Measurements from ENCODE around the gene NOD2. TPM values are rescaled to one million over a fixed set of nuclear protein-coding genes. Genes with fewer than 3 reads are reported as not detected.

The NOD2 gene
- polyA plus RNA-seq, 2 donors = 6.2 to 11.0 TPM

DNA sequence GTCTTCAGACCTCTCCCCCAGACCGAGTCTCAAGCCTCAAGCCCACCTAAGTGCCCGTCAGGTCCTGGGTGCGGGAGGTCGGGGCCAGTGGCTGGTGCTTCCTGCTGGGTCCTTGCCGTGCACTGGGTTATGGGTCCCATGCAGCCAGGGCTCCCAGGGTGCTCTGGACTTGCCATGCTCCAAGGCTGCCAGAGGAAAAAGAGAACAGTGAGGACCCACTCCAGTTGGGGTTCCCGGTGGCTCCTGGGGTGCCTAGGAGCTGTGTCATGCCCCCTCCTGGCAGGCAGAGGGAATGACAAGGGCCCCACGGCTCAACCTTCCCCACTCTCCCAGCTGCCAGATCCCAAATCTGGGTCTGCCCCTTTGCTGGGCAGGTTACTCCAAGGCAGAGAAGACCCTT, 16.1 kb upstream of the NOD2 start:
- H3K4me3 ChIP-seq (ENCODE audit: low read depth in 1 of 2, low read length in 2 of 2) = no peak overlapping the region
- H3K27ac ChIP-seq (ENCODE audit: low read depth in 2 of 2, low read length in 1 of 2) = no peak overlapping the region
- 78 to 80% methylated on average over 7 of the region's 7 CpGs for WGBS, 2 donors
- H3K9me3 ChIP-seq (ENCODE audit: control insufficient read depth in 2 of 2, insufficient read depth in 1 of 2, low read depth in 1 of 2, low read length in 1 of 2) = peaks cover 3 to 10% of the 10 kb centered on the region in 2 donors
- H3K36me3 ChIP-seq (ENCODE audit: control insufficient read depth in 2 of 2, insufficient read depth in 2 of 2, low read length in 1 of 2) = peaks cover 0 to 6% of the 10 kb centered on the region in 2 donors
- H3K4me1 ChIP-seq (ENCODE audit: control insufficient read depth in 2 of 2, insufficient read depth in 2 of 2, low read length in 1 of 2) = peaks cover 0 to 6% of the 10 kb centered on the region in 2 donors
- H3K27me3 ChIP-seq (ENCODE audit: control insufficient read depth in 1 of 2, insufficient read depth in 2 of 2, low read length in 2 of 2) = no peaks in the 10 kb centered on the region

GRCh38 chr16:50678531-50678930, 14.9 kb upstream of the NOD2 start:
- Histone ChIP-seq H3K27ac (ENCODE audit: low read depth in 2 of 2, low read length in 1 of 2) (no peak overlapping the region), H3K4me1 (ENCODE audit: control insufficient read depth in 2 of 2, insufficient read depth in 2 of 2, low read length in 1 of 2) (peaks cover 0 to 6% of the 10 kb centered on the region in 2 donors), H3K36me3 (ENCODE audit: control insufficient read depth in 2 of 2, insufficient read depth in 2 of 2, low read length in 1 of 2) (peaks cover 0 to 4% of the 10 kb centered on the region in 2 donors), H3K9me3 (ENCODE audit: control insufficient read depth in 2 of 2, insufficient read depth in 1 of 2, low read depth in 1 of 2, low read length in 1 of 2) (peaks cover 0 to 4% of the 10 kb centered on the region in 2 donors), H3K4me3 (ENCODE audit: low read depth in 1 of 2, low read length in 2 of 2) (no peak overlapping the region), H3K27me3 (ENCODE audit: control insufficient read depth in 1 of 2, insufficient read depth in 2 of 2, low read length in 2 of 2) (no peaks in the 10 kb centered on the region)
- 60 to 74% methylated on average over 3 of the region's 3 CpGs for WGBS, 2 donors

DNA sequence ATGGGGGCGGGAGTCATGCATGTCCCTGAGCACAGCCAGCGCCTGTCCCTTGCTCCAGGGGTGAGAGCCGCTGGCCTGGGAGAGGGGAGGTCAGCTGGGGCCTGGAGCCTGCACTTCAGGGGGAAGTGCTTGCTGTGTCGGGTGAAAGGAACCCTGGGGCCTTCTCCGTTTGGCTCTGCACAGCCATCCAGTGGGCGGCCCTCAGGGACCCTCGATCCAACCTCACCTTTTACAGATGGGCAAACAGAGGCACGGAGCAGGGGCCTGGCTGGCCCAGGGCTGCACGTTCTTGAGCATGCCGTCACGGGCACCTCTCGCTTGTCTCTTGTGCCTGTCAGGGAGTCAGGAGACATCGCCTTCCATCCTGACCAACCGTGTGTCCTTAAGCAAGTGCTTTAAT, 14.1 kb upstream of the NOD2 start:
- peaks cover 0 to 6% of the 10 kb centered on the region in 2 donors for H3K4me1 ChIP-seq (ENCODE audit: control insufficient read depth in 2 of 2, insufficient read depth in 2 of 2, low read length in 1 of 2)
- H3K27ac ChIP-seq (ENCODE audit: low read depth in 2 of 2, low read length in 1 of 2) = no peak overlapping the region
- no peaks in the 10 kb centered on the region for H3K27me3 ChIP-seq (ENCODE audit: control insufficient read depth in 1 of 2, insufficient read depth in 2 of 2, low read length in 2 of 2)
- no peaks in the 10 kb centered on the region for H3K36me3 ChIP-seq (ENCODE audit: control insufficient read depth in 2 of 2, insufficient read depth in 2 of 2, low read length in 1 of 2)
- no peak overlapping the region for H3K4me3 ChIP-seq (ENCODE audit: low read depth in 1 of 2, low read length in 2 of 2)
- H3K9me3 ChIP-seq (ENCODE audit: control insufficient read depth in 2 of 2, insufficient read depth in 1 of 2, low read depth in 1 of 2, low read length in 1 of 2) = no peaks in the 10 kb centered on the region
- 85 to 88% methylated on average over 14 of the region's 14 CpGs for WGBS, 2 donors

- 82 to 88% methylated on average over 6 of the region's 6 CpGs for WGBS, 2 donors
- Histone ChIP-seq H3K36me3 (ENCODE audit: control insufficient read depth in 2 of 2, insufficient read depth in 2 of 2, low read length in 1 of 2) (no peaks in the 10 kb centered on the region), H3K4me1 (ENCODE audit: control insufficient read depth in 2 of 2, insufficient read depth in 2 of 2, low read length in 1 of 2) (peaks cover 0 to 7% of the 10 kb centered on the region in 2 donors), H3K4me3 (ENCODE audit: low read depth in 1 of 2, low read length in 2 of 2) (peak overlapping the region in 1 of 2 donors; percentile 20), H3K9me3 (ENCODE audit: control insufficient read depth in 2 of 2, insufficient read depth in 1 of 2, low read depth in 1 of 2, low read length in 1 of 2) (no peaks in the 10 kb centered on the region), H3K27me3 (ENCODE audit: control insufficient read depth in 1 of 2, insufficient read depth in 2 of 2, low read length in 2 of 2) (no peaks in the 10 kb centered on the region), H3K27ac (ENCODE audit: low read depth in 2 of 2, low read length in 1 of 2) (peak overlapping the region in 1 of 2 donors; percentile 18)
These were observed 13.5 kb upstream of the NOD2 start for GRCh38 chr16:50679676-50680555.

DNA sequence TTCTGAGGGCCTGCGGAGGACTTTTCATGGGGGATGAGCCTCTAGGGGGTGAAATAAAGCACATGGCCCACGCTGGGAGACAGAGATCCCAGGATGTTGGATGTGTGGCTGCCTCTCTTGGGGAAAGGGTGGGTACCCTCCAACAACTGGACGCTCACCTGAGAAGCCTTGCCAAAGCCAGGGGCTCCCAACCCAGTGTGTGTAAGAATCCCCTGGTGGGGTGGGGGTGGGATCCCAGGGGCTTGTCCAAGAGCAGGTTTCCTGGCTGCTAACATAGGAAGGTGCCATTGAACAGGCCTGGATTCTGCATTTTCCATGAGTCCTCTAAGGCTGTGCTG, 12.9 kb upstream of the NOD2 start:
- H3K4me3 ChIP-seq (ENCODE audit: low read depth in 1 of 2, low read length in 2 of 2) = peak overlapping the region; percentile 4 to 20
- H3K27ac ChIP-seq (ENCODE audit: low read depth in 2 of 2, low read length in 1 of 2) = peak overlapping the region in 1 of 2 donors; percentile 18
- H3K27me3 ChIP-seq (ENCODE audit: control insufficient read depth in 1 of 2, insufficient read depth in 2 of 2, low read length in 2 of 2) = no peaks in the 10 kb centered on the region
- no peaks in the 10 kb centered on the region for H3K36me3 ChIP-seq (ENCODE audit: control insufficient read depth in 2 of 2, insufficient read depth in 2 of 2, low read length in 1 of 2)
- WGBS, 2 donors = 82 to 89% methylated on average over 3 of the region's 3 CpGs
- H3K4me1 ChIP-seq (ENCODE audit: control insufficient read depth in 2 of 2, insufficient read depth in 2 of 2, low read length in 1 of 2) = peaks cover 0 to 9% of the 10 kb centered on the region in 2 donors
- no peaks in the 10 kb centered on the region for H3K9me3 ChIP-seq (ENCODE audit: control insufficient read depth in 2 of 2, insufficient read depth in 1 of 2, low read depth in 1 of 2, low read length in 1 of 2)

DNA sequence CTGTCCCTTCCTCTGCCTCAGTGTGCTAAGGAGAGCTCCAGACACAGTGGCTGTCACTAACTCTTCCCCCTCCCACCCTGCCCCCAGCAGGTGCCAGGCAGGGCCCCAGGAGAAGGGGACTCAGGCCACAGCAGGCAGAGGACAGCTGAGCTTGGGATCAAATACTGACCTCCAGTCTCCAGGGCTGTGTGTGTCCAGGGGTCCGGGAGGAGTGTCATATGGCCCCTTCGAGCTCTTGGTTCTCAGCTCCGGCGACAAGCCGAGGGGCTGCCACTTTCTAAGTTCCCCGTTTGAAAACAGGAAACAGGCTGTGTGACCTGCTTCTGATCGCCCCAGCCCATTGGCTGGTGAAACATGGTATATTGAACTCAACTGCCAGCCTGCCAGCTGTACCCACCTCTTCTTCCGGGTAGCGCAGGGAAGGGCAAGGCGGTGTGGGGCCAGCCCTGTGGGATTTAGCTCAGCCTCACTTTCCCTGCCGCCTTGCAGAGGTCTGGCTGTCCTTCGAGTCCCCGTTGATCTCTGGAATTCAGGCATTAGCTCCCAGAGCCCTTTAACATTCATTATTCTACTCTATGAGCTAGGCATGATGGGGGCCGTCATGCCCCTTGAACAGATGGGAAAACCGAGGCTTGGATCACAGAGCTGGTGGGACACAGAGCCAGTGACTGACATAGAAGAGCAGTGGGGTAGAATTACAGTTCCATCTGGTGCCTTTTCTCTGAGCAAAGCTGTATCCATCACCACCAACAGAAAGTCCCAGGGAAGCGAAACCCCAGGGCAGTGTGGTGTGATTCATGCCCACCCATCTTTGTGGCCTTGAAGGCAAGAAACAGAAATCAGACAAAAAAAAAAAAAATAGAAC, 12.2 kb upstream of the NOD2 start, which contains the start of gene SNX20:
SNX20 (minus strand) TSS at position 292 of the 865 bp plus-strand sequence. CDS start 3,786 bp downstream, outside the sequence.
- Histone ChIP-seq H3K27me3 (ENCODE audit: control insufficient read depth in 1 of 2, insufficient read depth in 2 of 2, low read length in 2 of 2) (no peaks in the 10 kb centered on the region), H3K9me3 (ENCODE audit: control insufficient read depth in 2 of 2, insufficient read depth in 1 of 2, low read depth in 1 of 2, low read length in 1 of 2) (no peaks in the 10 kb centered on the region), H3K36me3 (ENCODE audit: control insufficient read depth in 2 of 2, insufficient read depth in 2 of 2, low read length in 1 of 2) (no peaks in the 10 kb centered on the region), H3K4me1 (ENCODE audit: control insufficient read depth in 2 of 2, insufficient read depth in 2 of 2, low read length in 1 of 2) (peaks cover 0 to 6% of the 10 kb centered on the region in 2 donors), H3K4me3 (ENCODE audit: low read depth in 1 of 2, low read length in 2 of 2) (peak within 1 kb of the TSS; percentile 4 to 20), H3K27ac (ENCODE audit: low read depth in 2 of 2, low read length in 1 of 2) (peak within 1 kb of the TSS; percentile 59 to 61)
- 68 to 72% methylated on average over 16 of the region's 16 CpGs for WGBS, 2 donors

DNA sequence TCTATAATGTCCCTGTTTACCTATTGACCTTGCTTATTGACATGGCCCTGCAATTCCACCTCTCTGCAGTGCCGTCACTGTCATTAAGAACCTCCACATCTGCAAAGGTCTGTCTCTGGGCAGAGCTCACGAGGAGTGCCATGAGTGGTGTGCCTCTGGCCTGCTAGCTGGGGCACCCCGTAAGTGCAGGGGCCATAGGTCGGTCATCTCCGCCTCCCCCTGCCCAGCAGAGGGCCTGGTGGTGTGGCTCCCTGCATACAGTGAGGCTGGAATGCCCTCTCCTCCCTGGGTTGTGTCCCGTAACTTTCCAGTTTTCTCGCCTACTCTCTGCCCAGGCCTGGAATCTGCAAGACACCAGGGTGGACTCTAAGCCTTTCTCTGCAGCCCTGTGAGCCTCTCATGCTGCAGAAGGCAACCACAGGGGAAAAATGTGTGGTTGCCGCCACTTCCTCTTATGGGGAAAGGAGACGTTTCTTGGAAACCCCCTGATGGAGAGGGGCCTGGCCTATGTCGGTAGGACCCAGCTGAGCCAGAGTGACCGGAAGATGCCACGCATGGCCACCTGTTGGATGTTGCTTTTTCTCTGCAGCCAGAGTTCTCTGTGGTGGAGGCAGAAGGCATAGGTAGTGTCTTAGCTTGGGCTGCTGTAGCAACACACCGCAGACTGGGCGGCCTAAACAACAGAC, 9.6 kb upstream of the NOD2 start:
- 72 to 74% methylated on average over 14 of the region's 14 CpGs for WGBS, 2 donors
- Histone ChIP-seq H3K9me3 (ENCODE audit: control insufficient read depth in 2 of 2, insufficient read depth in 1 of 2, low read depth in 1 of 2, low read length in 1 of 2) (no peaks in the 10 kb centered on the region), H3K27ac (ENCODE audit: low read depth in 2 of 2, low read length in 1 of 2) (peak overlapping the region in 1 of 2 donors; percentile 13), H3K36me3 (ENCODE audit: control insufficient read depth in 2 of 2, insufficient read depth in 2 of 2, low read length in 1 of 2) (no peaks in the 10 kb centered on the region), H3K27me3 (ENCODE audit: control insufficient read depth in 1 of 2, insufficient read depth in 2 of 2, low read length in 2 of 2) (no peaks in the 10 kb centered on the region), H3K4me1 (ENCODE audit: control insufficient read depth in 2 of 2, insufficient read depth in 2 of 2, low read length in 1 of 2) (peaks cover 3 to 8% of the 10 kb centered on the region in 2 donors), H3K4me3 (ENCODE audit: low read depth in 1 of 2, low read length in 2 of 2) (no peak overlapping the region)

- WGBS, 2 donors = 78 to 81% methylated on average over 11 of the region's 11 CpGs
- Histone ChIP-seq H3K36me3 (ENCODE audit: control insufficient read depth in 2 of 2, insufficient read depth in 2 of 2, low read length in 1 of 2) (no peaks in the 10 kb centered on the region), H3K9me3 (ENCODE audit: control insufficient read depth in 2 of 2, insufficient read depth in 1 of 2, low read depth in 1 of 2, low read length in 1 of 2) (no peaks in the 10 kb centered on the region), H3K4me3 (ENCODE audit: low read depth in 1 of 2, low read length in 2 of 2) (no peak overlapping the region), H3K27ac (ENCODE audit: low read depth in 2 of 2, low read length in 1 of 2) (peak overlapping the region in 1 of 2 donors; percentile 8), H3K27me3 (ENCODE audit: control insufficient read depth in 1 of 2, insufficient read depth in 2 of 2, low read length in 2 of 2) (no peaks in the 10 kb centered on the region), H3K4me1 (ENCODE audit: control insufficient read depth in 2 of 2, insufficient read depth in 2 of 2, low read length in 1 of 2) (peaks cover 3 to 8% of the 10 kb centered on the region in 2 donors)
These were observed 8.5 kb upstream of the NOD2 start for GRCh38 chr16:50684823-50685461.
